Ectodermal cell (in vitro differentiated cells): ENCODE data around the gene TMEM179.

Source experiments
- H3K27ac ChIP-seq: 2 replicates; pipeline ENCODE4 v1.7.0; 2013; ENCODE audit warnings: mild to moderate bottlenecking, low read depth, low read length; ENCODE audit not compliant: insufficient read depth, poor library complexity, severe bottlenecking
- H3K27me3 ChIP-seq: 2 replicates; pipeline ENCODE4 v1.7.0; 2013; ENCODE audit warnings: mild to moderate bottlenecking, low read length; ENCODE audit not compliant: insufficient read depth, control insufficient read depth, poor library complexity, severe bottlenecking
- H3K36me3 ChIP-seq: one replicate; pipeline ENCODE4 v1.7.0; 2013; ENCODE audit warnings: low read length; ENCODE audit not compliant: control insufficient read depth, insufficient read depth
- H3K4me1 ChIP-seq: one replicate; pipeline ENCODE4 v1.7.0; 2013; ENCODE audit warnings: low read length; ENCODE audit not compliant: control insufficient read depth, insufficient read depth
- H3K4me3 ChIP-seq: 2 replicates; pipeline ENCODE4 v1.7.0; 2013; ENCODE audit warnings: low read depth, low read length, control low read depth; ENCODE audit not compliant: insufficient read depth
- H3K9me3 ChIP-seq: 2 replicates; pipeline ENCODE4 v1.7.0; 2013; ENCODE audit warnings: mild to moderate bottlenecking, low read length, moderate library complexity; ENCODE audit not compliant: control insufficient read depth
- WGBS, 2 experiments: methylation state at CpG; one replicate each; pipeline ENCODE4 v1.1.7; 2013; ENCODE audit warnings: missing lambda C conversion rate in 2 of 2; 5-methylcytosine and 5-hydroxymethylcytosine counted together

TMEM179 gene

DNA sequence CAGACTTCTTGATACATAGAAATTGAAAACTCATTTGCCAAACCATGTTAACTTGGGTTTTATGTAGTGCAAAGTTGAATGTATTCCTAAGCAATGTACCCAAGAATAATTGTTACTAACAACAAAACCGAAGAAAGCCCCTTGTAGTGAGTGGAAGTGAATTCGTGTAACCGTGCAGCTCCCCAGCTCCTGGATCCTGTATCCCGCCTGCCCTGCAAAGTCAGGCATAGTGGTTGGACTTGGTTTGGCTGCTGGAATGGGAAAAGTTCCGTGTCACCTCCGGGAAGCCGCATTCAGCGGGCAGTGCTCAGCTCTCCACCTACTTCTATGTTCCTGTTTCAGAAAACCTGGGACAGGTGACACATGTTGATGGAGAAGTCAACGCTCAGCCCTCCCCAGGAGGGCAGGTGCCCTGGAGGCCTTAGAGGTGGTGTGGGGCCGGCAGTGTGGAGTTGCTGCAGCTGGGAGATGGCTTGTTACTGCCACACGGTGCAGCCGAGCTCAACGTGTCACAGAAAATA lies 54.2 kb downstream of the TMEM179 start:
- Histone ChIP-seq H3K4me1 (peaks cover 10% of the 10 kb centered on the region), H3K9me3 (no peaks in the 10 kb centered on the region), H3K36me3 (no peaks in the 10 kb centered on the region), H3K27ac (no peak overlapping the region), H3K27me3 (no peaks in the 10 kb centered on the region), H3K4me3 (no peak overlapping the region)
- 94 to 95% methylated on average over 13 of the region's 13 CpGs for WGBS, 2 experiments

DNA sequence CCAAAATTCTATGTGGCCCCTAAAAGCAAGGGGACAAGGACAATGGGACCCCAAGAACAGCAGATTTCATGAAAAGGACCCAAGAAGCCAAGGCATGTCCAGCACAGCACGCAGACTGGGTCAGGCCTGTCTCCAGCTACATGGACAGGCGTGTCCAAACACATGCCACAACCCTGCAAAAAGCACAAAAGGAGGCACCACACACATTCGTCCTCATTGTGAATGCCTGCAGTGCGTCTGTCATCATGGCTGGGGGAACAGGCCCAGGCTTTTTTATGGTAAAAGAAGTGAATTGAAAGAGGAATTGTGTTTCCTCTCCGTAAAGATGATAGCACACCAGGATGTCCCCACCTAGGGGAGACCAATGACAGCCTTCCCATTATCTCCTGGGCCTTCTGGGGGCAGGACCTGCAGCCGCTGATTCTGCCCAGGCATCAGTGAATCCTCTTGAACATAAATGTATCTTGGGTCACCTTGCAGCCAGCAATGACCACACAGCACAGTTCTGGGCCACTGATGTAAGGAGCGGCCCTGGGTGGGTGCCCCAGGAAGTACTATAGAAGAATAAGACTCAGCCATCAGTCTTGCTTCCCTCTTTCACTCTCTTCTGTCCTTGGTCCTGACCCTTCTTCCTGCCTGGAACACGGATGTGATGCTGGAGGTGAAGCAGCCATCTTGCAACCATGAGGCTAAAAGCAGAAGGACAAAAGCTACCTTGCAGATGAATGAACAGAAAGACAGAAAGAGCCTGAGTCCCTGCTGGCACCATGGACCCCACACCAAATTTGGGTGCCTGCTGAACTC lies 54.8 kb downstream of the TMEM179 start:
- Histone ChIP-seq H3K4me1 (peaks cover 10% of the 10 kb centered on the region), H3K36me3 (no peaks in the 10 kb centered on the region), H3K27ac (no peak overlapping the region), H3K27me3 (no peaks in the 10 kb centered on the region), H3K9me3 (no peaks in the 10 kb centered on the region), H3K4me3 (no peak overlapping the region)
- 60 to 71% methylated on average over 8 of the region's 8 CpGs for WGBS, 2 experiments

DNA sequence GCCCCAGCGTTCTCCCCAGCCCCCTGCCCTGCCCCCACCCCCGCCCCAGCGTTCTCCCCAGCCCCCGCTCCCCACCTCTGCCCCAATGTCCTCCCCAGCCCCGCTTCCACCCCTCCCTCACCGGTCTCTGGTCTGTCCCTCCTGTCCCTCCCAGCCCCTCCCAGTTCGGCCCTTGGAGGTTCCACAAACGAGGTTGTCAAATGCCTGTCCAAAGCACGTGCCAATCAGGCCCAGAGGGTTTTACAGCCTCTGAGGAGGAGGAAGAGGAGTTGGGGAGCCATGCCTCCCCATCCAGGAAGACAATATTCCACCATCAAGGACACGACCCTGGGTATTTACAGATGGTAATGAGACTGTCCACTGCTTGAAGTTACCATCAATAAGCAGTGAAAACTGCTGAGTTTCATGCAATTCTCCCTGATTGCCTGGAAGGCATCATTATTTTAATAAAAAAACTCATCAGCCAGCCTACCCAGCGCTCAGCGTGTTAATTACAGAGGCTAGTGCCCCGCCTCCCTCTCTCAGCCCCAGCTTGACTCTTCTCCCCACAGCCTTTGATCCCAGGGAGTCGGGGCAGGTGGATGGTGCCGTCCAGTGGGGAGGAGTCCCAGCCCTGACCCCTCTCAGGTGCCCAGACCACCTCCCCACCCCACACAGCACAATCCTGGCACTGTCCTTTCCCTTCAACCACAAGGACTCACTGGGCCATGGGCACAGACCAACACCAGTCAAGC lies 55.6 kb downstream of the TMEM179 start:
- peaks cover 10% of the 10 kb centered on the region for H3K4me1 ChIP-seq
- 45 to 54% methylated on average over 11 to 12 of the region's 15 CpGs for WGBS, 2 experiments
- no peaks in the 10 kb centered on the region for H3K9me3 ChIP-seq
- no peaks in the 10 kb centered on the region for H3K27me3 ChIP-seq
- H3K4me3 ChIP-seq: no peak overlapping the region
- H3K27ac ChIP-seq: no peak overlapping the region
- H3K36me3 ChIP-seq: no peaks in the 10 kb centered on the region

DNA sequence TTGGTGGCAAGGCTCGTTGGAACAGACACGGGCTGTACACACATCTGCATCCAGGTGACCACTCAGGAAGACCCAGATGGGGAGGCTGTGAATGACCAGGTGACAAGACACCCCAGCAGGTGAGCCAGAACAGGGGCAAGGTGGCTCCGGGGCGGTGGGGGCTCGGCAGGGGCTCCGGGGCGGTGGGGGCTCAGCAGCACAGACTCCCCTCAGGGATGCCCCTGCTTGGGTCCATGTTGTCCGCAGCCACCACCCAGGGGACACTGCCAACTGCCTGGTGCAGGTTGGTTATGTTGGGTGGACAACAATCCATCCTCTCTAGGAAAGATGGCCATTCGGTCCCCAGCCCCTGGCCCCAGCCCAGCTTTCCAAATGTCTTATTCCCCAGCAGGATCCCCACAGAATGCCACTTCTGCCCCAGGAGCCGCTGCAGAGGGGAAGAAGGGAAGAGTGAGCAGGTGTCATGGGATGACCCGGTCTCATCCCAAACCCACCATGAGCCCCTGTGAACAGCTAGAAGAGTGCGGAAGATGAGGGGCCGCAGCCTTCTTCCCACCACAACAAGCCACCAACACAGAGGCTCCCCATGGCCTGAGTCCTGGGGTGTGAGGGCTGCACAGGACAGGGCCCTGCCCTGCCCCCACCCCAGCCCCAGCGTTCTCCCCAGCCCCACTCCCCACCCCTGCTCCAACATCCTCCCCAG lies 56.4 kb downstream of the TMEM179 start:
- no peak overlapping the region for H3K4me3 ChIP-seq
- no peaks in the 10 kb centered on the region for H3K9me3 ChIP-seq
- WGBS, 2 experiments: 96% methylated on average over 13 of the region's 14 CpGs
- no peaks in the 10 kb centered on the region for H3K27me3 ChIP-seq
- no peaks in the 10 kb centered on the region for H3K36me3 ChIP-seq
- no peak overlapping the region for H3K27ac ChIP-seq
- peaks cover 10% of the 10 kb centered on the region for H3K4me1 ChIP-seq

DNA sequence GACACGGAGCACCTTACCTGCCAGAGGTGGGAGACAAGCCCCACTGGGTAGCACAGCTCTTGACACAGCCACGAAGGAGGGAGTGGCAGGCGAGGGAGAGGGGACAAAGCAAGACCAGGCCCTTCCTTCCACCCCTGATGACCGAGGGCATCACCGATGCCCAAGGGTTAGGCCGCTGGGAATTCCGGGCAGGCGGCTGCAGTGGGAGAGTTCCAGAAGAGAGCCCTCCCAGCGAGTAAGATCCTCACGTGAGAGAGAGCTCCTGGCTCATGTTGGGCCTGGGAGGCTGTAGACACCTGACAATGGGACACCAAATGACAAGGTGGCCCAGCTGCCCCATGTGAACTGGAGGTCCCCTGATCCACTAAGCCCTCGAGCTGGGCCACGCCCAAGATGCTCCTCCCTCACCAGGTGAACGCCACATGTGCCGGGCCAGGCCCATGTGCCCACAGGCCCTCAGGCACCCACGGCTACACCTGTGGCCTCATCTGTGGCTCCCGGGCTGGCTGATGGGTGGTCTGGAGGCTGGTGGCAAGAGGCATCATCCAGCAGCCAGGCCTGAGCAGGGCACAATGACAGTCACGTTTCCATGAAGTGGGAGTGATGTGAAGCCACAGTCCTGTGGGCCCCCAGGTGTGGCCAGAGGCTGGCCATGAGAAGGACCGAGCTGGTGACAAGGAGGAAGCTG lies 57.1 kb downstream of the TMEM179 start:
- Histone ChIP-seq H3K4me3 (no peak overlapping the region), H3K27ac (no peak overlapping the region), H3K36me3 (no peaks in the 10 kb centered on the region), H3K4me1 (peaks cover 10% of the 10 kb centered on the region), H3K27me3 (no peaks in the 10 kb centered on the region), H3K9me3 (no peaks in the 10 kb centered on the region)
- WGBS, 2 experiments: 95% methylated on average over 18 of the region's 18 CpGs

DNA sequence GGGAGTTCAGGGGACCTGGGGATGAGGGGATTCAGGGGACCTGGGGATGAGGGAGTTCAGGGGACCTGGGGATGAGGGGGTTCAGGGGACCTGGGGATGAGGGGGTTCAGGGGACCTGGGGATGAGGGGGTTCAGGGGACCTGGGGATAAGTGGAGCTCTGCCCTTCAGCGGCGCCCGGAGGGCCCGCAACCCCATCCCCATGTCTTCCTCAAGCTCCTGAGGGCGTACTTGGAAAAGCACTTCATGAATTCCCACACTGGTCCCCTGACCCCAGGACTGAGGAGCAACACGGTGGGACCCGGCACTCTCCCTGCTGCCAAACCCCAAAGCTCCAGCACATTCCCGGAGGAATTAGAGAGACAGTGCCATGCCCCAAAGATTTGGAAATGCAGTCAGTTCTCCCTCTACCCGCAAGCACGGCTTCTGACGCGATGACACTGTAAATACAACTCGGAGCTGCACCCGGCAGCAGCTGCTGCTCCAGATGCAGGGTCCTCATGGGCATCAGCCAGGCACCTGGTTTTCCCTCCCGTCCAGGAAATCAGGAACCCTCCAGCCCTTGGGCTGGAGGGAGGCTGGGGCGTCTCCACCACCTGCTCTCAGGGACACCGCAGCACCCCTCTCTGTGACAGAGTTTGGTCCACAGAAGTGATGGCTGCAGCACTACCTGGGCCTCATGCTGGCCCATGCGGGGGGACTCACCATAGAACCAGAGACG lies 57.8 kb downstream of the TMEM179 start:
- WGBS, 2 experiments: 92 to 94% methylated on average over 19 of the region's 19 CpGs
- H3K9me3 ChIP-seq: no peaks in the 10 kb centered on the region
- peaks cover 10% of the 10 kb centered on the region for H3K4me1 ChIP-seq
- no peak overlapping the region for H3K4me3 ChIP-seq
- H3K27ac ChIP-seq: no peak overlapping the region
- H3K36me3 ChIP-seq: no peaks in the 10 kb centered on the region
- no peaks in the 10 kb centered on the region for H3K27me3 ChIP-seq

DNA sequence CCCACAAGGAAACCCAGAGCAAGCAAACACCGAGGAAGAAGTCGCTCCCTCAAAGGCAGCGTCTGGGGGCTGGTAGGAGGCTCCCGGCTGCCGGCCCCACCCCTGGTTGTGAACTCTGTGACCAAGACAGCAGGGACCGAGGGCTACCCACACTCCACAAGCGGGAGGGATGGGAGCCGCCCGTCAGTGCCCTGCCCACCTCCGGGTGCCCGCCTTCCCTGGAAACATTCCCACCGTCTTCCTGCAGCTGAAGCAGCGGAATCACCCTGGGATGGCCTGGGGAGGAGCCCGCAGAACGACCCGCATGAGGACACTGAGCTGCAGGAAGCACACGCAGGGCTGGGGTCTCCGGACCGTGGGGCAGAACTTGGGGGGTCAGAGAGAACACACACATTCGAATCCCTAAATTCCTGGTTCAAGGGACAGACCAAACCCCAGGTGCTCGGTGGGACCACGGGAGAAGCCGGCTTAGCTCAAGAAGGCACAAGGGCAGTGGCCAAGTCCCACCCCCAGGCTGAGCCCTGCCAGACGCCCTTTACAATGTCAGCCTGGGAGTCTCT lies 58.5 kb downstream of the TMEM179 start:
- no peaks in the 10 kb centered on the region for H3K9me3 ChIP-seq

DNA sequence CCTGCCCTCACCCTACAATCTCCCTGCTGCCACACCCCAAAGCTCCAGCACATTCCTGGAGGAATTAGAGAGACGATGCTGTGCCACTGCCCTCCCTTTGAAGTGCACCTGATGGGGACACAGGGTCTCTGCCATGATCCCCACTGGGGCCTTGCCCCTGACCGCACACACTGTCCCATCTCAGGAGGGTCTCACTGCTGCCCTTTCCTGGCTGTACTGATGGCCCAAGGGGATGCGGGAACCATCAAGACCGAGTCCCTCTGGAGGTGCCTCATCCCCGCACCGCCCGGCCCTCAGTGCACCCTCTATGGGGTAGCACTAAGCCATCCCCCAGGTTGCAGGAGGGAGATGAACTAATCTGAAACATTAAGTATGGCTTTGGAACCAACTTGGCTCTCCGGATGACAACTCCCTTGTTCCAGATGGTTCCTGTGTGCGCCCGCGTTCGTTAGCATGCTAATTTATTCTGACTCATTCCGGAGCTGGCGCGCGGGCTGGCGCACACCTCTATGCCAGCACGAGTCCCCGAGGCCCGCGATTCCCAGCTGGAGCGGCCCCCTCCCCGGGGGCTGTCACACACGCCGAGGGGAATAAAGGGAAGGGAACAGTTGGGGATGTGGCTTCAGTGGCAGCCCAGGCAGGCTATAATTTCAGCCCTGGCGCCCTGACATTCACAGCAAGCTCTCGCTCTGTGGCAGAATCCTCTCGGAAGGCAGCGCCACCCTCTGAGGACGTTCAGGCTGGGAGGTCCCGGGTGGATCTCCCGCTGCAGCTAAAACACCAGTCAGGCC lies 59.2 kb downstream of the TMEM179 start:
- peaks cover 10% of the 10 kb centered on the region for H3K4me1 ChIP-seq
- H3K9me3 ChIP-seq: no peaks in the 10 kb centered on the region
- no peak overlapping the region for H3K4me3 ChIP-seq
- 86 to 87% methylated on average over 32 of the region's 32 CpGs for WGBS, 2 experiments
- H3K27me3 ChIP-seq: no peaks in the 10 kb centered on the region
- no peak overlapping the region for H3K27ac ChIP-seq
- H3K36me3 ChIP-seq: no peaks in the 10 kb centered on the region

More for the DNA sequence above, 58.5 kb downstream of the TMEM179 start:
- Histone ChIP-seq H3K4me1 (peaks cover 10% of the 10 kb centered on the region), H3K27ac (no peak overlapping the region), H3K4me3 (no peak overlapping the region), H3K36me3 (no peaks in the 10 kb centered on the region), H3K27me3 (no peaks in the 10 kb centered on the region)
- 84 to 87% methylated on average over 24 of the region's 24 CpGs for WGBS, 2 experiments
